KOPT-K1 (cell line): ENCODE data around the gene HSF2.
A peak's percentile ranks its signal among the peaks of the same experiment; 100 is the strongest.

Experiments
- H3K27ac ChIP-seq: fragments of 200-600 bp; sonication (generic); 2 replicates; pipeline ENCODE4 v1.5.1; 2016; ENCODE audit warnings: antibody characterized with exemption, mild to moderate bottlenecking, low read depth, low read length; ENCODE audit not compliant: poor library complexity, severe bottlenecking
- H3K36me3 ChIP-seq: fragments of 200-600 bp; sonication (generic); 2 replicates; pipeline ENCODE4 v1.5.1; 2017; ENCODE audit warnings: antibody characterized with exemption, mild to moderate bottlenecking, low read length, moderate library complexity; ENCODE audit not compliant: insufficient read depth
- H3K9me3 ChIP-seq: fragments of 200-600 bp; sonication (generic); 2 replicates; pipeline ENCODE4 v1.5.1; 2017; ENCODE audit warnings: antibody characterized with exemption, low read length, mild to moderate bottlenecking; ENCODE audit not compliant: insufficient read depth, poor library complexity, severe bottlenecking

The HSF2 gene, protein sequence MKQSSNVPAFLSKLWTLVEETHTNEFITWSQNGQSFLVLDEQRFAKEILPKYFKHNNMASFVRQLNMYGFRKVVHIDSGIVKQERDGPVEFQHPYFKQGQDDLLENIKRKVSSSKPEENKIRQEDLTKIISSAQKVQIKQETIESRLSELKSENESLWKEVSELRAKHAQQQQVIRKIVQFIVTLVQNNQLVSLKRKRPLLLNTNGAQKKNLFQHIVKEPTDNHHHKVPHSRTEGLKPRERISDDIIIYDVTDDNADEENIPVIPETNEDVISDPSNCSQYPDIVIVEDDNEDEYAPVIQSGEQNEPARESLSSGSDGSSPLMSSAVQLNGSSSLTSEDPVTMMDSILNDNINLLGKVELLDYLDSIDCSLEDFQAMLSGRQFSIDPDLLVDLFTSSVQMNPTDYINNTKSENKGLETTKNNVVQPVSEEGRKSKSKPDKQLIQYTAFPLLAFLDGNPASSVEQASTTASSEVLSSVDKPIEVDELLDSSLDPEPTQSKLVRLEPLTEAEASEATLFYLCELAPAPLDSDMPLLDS

DNA sequence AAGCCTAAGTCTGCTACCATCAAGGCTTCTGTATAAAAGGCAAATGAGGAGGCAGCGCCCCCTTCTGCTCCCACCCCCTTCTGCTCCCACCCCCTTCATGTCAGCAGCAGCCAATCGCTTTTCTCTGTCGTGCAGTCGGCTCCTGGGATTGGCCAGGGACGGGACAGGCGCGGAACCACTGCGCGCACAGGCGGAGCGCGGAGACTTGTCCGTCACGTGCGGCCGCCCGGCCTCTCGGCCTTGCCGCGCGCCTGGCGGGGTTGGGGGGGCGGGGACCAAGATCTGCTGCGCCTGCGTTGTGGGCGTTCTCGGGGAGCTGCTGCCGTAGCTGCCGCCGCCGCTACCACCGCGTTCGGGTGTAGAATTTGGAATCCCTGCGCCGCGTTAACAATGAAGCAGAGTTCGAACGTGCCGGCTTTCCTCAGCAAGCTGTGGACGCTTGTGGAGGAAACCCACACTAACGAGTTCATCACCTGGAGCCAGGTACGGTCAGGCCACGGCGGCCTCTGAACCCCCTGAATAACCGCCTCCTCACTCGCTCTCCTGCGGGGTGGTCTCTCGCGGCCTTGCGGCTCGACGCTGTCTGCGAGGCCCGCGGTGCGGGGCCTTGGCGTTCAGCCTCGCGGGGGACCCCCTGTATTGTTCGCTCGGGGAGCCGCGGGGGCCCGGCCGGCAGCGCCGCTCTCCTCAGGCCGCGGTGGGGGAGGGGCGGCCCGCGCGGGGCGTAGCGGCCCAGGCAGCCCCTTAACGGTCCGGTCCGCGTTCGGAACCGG, at the start of gene HSF2:
TSS of gene HSF2 (plus strand) at position 305 of the 773 bp plus-strand sequence. CDS start at position 391, 86 bp downstream.
- peak within 1 kb of the TSS; percentile 89 for H3K27ac ChIP-seq
- no peaks in the 10 kb centered on the region for H3K9me3 ChIP-seq
- 0 out of 2 replicates have a peak, but pooled peaks cover 10% of the 10 kb centered on the region for H3K36me3 ChIP-seq

DNA sequence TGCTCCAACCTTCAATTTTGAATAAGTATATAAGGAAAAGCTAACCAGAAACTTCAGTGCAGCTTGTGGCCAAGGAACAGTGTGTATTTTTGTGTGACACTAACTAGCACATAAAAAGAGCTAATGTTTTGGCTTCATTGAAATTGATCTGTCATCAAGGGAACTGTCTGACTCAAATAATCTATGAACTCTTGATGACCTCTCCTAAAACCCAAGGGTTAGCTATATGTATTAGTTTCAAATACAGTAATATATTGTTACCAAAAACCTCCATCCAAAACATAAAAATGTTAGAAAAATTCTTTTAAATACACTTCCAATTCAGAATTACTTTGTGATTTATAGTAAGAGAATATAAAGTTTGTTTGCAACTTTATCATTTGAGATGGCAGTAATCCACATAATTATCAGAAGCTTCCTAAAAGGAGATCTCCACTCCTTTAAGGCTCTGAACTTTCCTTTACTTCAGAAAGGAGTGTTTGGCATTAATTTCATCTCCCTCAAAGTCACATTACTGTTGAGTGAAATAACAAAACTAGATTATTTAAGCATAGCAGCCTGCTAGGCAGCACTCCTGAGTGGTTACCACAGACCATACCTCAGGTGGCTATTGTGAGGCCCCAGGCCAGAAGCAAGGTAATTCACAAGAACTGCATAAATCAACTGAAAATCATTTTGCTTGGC, 46.3 kb upstream of the HSF2 start:
- no peak overlapping the region for H3K27ac ChIP-seq
- no peaks in the 10 kb centered on the region for H3K9me3 ChIP-seq
- H3K36me3 ChIP-seq, result no peaks in the 10 kb centered on the region

DNA sequence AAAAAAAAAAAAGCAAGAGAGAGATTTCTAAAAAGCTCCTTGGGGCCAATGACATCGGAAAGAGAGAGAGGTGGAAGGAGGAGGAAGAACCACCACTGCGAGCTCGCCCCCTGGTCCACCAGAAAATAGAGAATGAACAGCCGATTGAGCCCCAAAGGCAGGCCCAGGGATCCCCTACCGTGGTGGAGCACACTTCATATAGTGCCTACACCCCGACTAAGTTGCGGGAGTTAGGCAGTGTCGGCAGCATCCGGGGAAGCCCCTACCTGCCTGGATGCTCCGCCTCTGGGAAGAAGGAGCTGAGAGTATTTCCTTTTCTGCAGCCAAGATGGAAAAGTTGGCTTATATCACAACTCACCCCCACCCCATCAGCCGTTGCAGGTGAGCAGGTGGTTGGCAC, 38.6 kb upstream of the HSF2 start:
- Histone ChIP-seq H3K36me3 (no peaks in the 10 kb centered on the region), H3K27ac (no peak overlapping the region), H3K9me3 (no peaks in the 10 kb centered on the region)

DNA sequence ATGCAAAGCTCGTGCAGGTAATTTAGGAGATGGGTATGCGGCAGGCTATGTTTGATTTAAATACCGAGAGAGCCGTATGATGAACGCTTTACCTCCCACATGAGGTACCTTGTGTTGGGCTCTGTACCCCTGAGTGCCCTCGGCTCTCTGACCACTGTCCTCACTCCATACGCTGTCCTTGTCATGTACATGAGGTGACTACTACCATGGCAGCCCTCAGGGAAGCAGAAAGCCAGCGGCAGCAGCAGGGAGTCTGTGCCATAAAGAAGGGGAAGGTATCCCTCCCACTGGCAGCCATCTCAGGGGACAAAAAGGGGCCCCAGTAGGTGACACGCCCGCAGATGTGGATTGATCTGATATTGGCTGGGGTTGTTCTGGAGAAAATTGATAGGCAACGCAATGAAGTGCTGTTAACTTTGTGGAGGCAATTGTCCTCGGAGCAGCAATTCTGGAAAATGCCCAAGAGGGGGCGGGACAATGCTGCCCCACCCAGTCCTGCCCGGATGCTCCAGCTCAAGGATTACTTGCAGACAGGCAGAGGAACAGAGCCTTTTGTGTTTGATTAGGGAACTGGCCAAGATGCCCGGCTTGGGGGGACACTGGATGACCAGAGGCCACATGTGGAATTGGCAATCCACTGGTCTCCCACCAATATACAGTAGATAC, 38.0 kb upstream of the HSF2 start:
- Histone ChIP-seq H3K27ac (no peak overlapping the region), H3K36me3 (no peaks in the 10 kb centered on the region), H3K9me3 (no peaks in the 10 kb centered on the region)

DNA sequence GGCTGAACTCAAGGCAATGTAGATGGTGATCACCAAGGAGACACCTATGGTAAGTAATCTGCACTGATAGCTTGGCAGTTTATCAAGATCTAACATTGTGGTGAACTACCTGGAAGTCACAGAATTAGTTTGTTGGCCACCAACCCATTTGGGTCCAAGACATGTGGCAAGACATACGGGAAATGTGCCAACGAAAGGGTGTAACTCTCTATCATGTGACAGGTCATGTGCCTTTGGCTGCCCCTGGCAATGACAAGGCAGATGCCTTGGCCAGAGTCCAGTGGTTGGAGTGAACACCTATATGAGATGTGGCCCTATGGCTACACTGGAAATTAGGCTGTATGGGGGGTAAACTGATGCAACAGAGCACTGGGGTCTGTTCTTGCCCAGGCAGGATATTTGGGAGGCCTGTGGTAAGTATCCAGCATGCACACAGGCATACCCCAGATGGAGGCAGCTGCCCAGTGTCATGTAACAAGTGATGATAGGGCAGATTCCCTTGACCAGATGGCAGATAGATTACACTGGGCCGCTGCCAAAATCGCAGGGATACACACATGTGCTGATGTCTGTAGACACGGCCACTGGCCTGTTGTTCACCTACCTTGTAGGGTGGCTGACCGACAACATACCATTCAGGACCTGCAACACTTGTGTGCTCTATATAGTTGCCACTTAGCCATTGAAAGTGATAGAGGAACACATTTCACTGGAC, 35.5 kb upstream of the HSF2 start:
- Histone ChIP-seq H3K27ac (no peak overlapping the region), H3K36me3 (no peaks in the 10 kb centered on the region), H3K9me3 (no peaks in the 10 kb centered on the region)

DNA sequence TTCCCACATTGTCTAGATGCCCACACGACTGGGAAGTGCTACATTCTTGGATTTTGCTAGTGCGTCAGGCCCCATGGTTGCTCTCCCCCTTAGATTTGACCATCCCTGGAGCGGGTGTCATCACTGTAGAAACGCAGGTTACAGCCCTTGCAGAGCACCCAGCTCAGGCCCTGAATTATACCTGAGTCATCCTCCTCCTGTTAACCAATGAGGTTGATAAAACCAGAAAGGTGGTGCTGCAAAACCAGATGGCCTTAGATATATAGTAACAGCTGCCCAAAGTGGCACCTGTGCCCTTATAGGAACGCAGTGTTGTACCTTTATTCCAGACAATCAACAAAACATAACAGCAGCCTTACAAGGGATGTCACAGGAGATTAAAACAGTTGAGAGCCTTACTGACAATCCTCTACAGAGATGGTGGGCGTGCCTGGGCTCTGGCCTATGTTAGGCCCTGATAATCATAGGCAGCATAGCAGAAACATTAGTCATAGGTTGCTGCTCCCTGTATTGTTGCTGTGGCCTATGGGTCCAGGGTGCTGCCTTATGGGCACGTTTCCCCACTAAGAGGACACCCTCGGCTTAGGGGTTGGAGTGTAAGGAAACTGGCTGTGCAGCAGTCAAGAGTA, 33.6 kb upstream of the HSF2 start:
- no peaks in the 10 kb centered on the region for H3K9me3 ChIP-seq
- H3K36me3 ChIP-seq, result no peaks in the 10 kb centered on the region
- H3K27ac ChIP-seq, result no peak overlapping the region

DNA sequence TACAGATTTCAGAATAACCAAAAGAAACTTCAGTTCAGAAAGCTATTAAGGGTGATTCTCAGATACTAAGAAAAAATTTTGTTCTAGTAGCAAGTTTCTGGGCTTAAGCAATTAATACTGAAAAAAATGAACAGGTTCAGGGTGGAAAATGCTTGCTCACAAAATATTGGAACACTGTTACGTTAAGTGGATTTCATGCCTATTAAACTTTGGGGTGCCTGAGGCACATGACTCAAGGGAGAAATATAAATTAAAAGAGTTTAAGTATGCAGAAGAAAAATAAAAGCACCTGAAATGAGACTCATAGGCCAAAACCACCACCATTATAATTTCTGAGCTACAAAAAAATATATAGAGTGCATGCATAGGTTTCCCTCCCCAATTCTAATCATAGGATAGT, 32.3 kb upstream of the HSF2 start:
- H3K9me3 ChIP-seq, result no peaks in the 10 kb centered on the region
- no peaks in the 10 kb centered on the region for H3K36me3 ChIP-seq
- no peak overlapping the region for H3K27ac ChIP-seq

DNA sequence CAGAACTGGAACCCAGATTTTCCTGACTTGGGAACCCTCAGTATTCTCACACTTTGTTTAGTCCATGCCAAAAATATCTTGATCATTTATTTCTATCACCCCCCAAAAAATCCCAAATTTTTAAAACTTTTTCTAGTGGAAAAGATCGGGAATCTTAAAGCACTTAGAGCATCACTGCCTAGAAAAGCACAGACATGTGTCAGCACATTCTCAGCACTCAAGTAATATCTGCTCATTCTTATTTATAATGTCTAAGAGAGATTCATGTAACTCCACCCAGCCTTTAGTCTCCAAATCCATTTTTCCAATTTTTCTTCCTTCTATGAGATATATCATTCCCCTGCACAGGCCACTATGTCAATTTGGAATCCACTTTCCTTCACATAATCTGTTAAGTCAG, 29.9 kb upstream of the HSF2 start:
- H3K9me3 ChIP-seq, result no peaks in the 10 kb centered on the region
- no peaks in the 10 kb centered on the region for H3K36me3 ChIP-seq
- no peak overlapping the region for H3K27ac ChIP-seq

DNA sequence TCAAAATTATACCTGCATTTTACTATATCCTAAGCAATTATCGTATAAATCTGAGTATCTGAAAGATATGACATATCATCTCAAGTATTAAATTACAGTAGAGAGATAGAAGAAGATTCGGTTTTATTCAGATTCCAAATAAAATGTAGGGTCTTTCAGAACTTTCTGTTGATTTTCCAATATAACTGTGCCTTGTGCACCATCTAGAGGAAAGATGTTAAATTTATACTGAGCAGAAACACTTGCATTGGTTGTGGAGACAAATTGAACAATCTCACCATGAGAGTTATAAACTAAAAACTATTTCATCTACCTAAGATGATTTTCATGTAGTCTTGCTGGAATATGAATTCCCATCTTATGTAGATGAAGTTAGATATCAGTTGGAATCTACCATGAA, 26.8 kb upstream of the HSF2 start:
- Histone ChIP-seq H3K9me3 (no peaks in the 10 kb centered on the region), H3K27ac (no peak overlapping the region), H3K36me3 (no peaks in the 10 kb centered on the region)

DNA sequence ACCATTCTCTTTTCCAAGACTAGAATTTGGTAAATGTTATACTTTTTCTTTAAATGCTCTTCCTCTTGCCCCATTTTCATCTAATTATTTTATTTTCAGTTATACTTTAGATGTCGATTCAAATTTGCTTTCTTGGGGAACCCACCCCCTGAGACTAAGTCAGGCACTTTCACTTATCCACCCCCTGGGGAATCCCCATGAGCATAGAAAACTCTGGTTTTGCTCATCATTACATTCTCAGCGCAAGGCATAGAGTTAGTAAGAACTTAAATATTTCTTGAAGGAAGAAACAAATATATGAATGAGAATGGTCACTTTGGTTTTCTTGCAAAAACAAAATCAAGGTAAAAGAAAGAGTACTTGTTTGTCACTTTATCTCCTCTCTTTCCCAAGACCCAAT, 25.1 kb upstream of the HSF2 start:
- Histone ChIP-seq H3K36me3 (no peaks in the 10 kb centered on the region), H3K9me3 (no peaks in the 10 kb centered on the region), H3K27ac (no peak overlapping the region)

DNA sequence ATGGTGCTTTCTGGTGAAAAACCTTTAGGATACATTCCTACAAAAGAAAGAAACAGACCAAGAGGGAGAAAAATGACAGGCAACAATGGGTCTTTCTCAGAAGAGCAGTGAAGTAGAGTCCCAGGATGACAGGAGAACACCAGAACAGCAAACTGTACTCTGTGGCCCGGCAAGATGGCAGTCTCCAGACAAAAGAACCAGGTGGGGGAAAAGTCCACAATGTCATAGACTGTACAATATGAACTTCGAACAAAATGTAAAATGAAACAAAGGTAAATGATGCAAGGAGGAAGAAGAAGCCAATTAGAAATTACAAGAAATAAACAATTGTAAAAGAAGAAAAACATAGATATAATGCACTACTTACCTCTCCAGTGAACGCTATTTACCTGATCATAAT, 23.2 kb upstream of the HSF2 start:
- Histone ChIP-seq H3K9me3 (no peaks in the 10 kb centered on the region), H3K36me3 (no peaks in the 10 kb centered on the region), H3K27ac (no peak overlapping the region)

DNA sequence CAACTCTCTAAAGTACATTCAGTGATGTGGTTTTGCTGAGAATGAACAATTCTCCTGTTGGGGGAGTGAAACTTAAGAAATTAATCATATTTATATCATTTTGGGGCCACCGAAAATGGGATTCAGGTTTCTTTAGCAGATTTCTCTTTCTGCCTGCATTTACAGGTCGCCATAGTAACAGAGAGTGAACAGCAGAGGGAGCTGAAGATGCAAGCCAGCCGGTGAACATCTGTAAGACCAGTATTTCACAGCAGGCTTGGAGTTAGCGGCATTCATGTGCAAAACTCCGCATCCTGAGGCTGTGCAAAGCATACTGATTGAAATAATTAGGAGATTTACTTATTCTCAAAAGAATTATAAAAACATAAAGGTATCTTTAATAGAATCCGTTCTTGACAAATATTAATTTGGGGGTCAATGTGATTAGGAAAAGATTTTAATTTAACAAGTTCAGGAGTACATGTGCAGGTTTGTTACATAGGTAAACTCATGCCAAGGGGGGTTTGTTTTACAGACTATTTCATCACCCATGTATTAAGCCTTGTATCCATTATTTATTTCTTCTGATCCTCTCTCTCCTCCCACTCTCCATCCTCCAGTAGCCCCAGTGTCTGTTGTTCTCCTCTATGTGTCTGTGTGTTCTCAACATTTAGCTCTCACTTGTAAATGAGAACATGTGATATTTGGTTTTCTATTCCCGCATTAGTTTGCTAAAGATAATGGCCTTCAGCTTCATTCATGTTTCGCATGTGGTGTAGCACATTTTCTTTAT, 17.8 kb upstream of the HSF2 start:
- no peak overlapping the region for H3K27ac ChIP-seq
- H3K36me3 ChIP-seq, result no peaks in the 10 kb centered on the region

DNA sequence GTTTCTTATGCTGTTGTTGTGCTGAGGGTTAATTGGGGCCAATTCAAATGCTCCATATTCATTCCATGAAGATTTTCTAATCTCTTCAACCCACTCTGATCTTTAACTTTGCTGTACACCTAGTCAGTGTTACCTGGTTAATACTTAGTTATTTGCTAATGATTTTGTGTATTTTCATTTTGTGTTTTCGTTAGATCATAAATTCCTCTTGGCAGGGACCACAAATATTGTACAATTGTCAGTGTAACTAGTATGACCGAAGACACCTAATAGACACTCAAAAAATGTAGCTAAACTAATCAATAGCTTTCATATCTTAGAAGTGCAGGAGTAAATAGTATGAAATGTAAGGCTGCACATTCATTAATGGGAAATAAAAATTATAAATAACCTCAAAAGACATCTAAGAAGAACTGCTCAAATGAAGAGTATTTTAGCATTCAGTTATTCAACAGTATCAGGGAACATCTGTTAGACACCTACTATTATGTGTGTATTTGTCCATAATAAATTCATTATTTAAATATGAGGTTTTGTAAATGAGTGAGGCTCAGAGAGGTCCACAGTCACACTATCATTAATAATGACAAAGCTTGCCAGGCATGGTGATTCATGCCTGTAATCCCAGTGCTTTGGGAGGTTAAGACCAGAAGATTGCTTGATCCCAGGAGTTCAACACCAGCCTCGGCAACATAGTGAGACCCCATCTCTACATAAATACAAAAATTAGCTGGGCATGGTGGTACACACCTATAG, 13.4 kb upstream of the HSF2 start:
- no peaks in the 10 kb centered on the region for H3K36me3 ChIP-seq
- no peak overlapping the region for H3K27ac ChIP-seq
- H3K9me3 ChIP-seq, result no peaks in the 10 kb centered on the region

More for the DNA sequence above, 17.8 kb upstream of the HSF2 start:
- no peaks in the 10 kb centered on the region for H3K9me3 ChIP-seq
